Mammary epithelial cell (primary cell): ENCODE measurements around the gene SPATS2.

Source experiments
- EZH2 ChIP-seq: IDR thresholded peaks from 2 replicates; pipeline ENCODE4 v1.6.1; 2012; ENCODE audit warnings: low read length, inconsistent platforms, borderline replicate concordance
- TF ChIP-seq, protein P1 (sequence below), 2 donors: IDR thresholded peaks in 1 of 2; conservative IDR thresholded peaks in 1 of 2; 2 replicates each; pipeline ENCODE4 v1.5.1; 2011 to 2012; ENCODE audit warnings: inconsistent platforms in 2 of 2, low read length in 2 of 2, mild to moderate bottlenecking in 2 of 2, control low read depth in 1 of 2, low read depth in 1 of 2; ENCODE audit not compliant: insufficient read depth in 1 of 2; ENCODE audit errors: extremely low read depth in 1 of 2

DNA sequence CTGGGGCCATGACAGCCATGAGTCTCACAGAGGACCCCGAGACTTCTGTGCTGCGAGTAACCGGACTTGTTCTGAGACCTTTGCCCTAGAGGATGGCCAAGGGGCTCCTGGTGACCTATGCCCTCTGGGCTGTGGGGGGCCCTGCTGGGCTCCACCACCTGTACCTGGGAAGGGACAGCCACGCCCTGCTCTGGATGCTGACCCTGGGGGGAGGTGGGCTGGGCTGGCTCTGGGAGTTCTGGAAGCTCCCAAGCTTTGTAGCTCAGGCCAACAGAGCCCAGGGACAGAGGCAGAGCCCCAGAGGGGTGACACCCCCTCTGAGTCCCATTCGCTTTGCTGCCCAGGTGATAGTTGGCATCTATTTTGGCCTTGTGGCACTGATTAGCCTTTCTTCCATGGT is 18.5 kb upstream of the SPATS2 start:
- TF ChIP-seq EZH2, result no peak
- TF ChIP-seq, protein P1, sequence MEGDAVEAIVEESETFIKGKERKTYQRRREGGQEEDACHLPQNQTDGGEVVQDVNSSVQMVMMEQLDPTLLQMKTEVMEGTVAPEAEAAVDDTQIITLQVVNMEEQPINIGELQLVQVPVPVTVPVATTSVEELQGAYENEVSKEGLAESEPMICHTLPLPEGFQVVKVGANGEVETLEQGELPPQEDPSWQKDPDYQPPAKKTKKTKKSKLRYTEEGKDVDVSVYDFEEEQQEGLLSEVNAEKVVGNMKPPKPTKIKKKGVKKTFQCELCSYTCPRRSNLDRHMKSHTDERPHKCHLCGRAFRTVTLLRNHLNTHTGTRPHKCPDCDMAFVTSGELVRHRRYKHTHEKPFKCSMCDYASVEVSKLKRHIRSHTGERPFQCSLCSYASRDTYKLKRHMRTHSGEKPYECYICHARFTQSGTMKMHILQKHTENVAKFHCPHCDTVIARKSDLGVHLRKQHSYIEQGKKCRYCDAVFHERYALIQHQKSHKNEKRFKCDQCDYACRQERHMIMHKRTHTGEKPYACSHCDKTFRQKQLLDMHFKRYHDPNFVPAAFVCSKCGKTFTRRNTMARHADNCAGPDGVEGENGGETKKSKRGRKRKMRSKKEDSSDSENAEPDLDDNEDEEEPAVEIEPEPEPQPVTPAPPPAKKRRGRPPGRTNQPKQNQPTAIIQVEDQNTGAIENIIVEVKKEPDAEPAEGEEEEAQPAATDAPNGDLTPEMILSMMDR (conservative IDR thresholded peaks at IDR 0.05 in 1 of 2, IDR thresholded peaks at IDR 0.05 in 1 of 2; ENCODE audit: extremely low read depth in 1 of 2, insufficient read depth in 1 of 2, low read depth in 1 of 2, low read length in 2 of 2), result no peak
